ELR (cell line): ENCODE measurements around the gene ZNF236.
"Not testable (repeated sequence)": the region's sequence is repeated elsewhere in the genome, so short reads cannot be mapped to it uniquely, and the experiment has no call there.

Experiments
- DNase-seq: peaks from one replicate; pipeline ENCODE4 v3.0.0-alpha.2; 2015; ENCODE audit warnings: low read depth

Gene ZNF236

GRCh38 chr18:76908277-76908676, 85.9 kb downstream of the ZNF236 start:
- DNase-seq: no peak

DNA sequence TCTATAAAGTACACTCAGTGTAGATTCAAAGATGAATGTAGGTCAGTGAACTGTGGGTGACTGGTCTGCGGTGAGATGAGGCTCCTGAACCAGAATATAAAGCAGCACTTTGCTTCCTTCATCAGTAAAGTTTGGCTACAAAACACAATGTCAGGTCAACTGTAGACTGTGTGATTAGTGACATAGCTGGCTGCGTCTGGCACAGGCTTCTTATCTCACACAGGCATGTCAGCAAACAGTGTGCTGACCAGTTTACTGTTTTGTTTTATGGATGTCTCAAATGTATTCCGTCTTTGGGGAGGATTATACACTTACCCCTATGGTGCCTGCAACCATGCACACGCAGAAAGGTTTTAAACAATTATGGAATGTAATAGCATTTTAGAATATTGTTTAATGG, 87.1 kb downstream of the ZNF236 start:
- DNase-seq: no peak

- DNase-seq: no peak
Observed at GRCh38 chr18:76911440-76911839, 89.1 kb downstream of the ZNF236 start.

GRCh38 chr18:76913583-76913982, 91.2 kb downstream of the ZNF236 start:
- DNase-seq: no peak

- DNase-seq: no peak
Observed at GRCh38 chr18:76914314-76914713, 92.0 kb downstream of the ZNF236 start.

DNA sequence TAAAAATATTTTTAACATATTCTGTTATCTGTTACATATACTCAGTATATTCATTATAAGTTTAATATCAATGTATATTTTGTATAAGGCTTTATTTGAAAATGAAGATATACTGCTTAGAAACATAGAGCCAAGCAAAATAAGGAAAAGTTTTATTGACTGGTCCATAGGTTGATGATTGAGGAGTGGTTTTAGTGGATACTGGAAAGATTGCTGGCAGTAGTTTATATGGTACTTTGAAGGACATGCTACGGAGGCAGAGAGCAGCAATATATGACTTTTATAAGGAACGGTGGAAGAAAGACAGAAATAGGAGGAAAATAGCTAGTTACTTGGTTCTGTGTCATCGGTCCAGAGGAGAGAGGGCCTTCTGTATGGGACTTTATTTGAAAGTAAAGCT, 92.4 kb downstream of the ZNF236 start:
- no peak for DNase-seq

GRCh38 chr18:76915456-76915855, 93.1 kb downstream of the ZNF236 start:
- DNase-seq: no peak

DNA sequence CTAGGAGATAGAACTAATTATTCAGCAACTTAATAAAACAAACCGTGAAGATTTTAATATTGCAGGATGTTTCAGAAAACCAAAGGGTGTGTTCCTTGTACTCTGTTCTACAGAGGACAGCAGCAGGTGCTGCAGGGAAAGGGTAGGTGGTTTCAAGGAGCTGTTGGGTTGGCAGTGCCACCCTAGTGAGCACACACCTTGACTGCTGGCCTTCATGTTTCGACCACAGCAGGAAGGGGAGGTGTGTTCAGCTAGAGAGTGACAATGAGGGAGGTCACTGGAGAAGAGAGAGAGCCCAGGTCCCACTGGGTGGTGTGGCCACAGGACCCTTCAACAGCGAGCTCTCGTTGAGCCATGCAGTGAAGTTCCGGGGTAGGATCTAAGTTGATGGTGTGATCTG, 98.6 kb downstream of the ZNF236 start:
- no peak for DNase-seq

- peak; percentile 29 for DNase-seq
Observed at GRCh38 chr18:76922107-76922506, 99.8 kb downstream of the ZNF236 start.

- DNase-seq: peak; percentile 55
Observed at GRCh38 chr18:76923485-76924085, 101.2 kb downstream of the ZNF236 start.

DNA sequence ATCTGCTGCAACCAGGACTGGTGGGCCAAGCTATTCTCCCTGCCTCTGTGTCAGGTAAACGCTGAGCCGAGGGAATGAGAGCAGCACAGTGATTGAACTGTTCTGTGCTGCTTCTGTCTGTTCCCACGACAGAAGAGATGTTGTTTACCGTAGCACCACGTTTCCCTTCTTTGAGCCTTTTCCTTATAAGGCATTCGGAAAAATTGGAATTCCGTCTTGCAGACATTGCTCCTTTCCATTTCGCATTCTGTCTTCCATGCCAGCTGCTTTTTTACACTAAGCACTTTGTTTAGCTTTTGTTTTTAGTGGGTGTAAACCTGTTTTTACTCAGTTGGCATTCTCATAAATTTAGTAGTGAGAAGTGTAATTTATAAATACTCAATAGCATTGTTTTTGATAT, 103.1 kb downstream of the ZNF236 start:
- no peak for DNase-seq

- no peak for DNase-seq
Observed at GRCh38 chr18:76927223-76927725, 104.9 kb downstream of the ZNF236 start.

DNA sequence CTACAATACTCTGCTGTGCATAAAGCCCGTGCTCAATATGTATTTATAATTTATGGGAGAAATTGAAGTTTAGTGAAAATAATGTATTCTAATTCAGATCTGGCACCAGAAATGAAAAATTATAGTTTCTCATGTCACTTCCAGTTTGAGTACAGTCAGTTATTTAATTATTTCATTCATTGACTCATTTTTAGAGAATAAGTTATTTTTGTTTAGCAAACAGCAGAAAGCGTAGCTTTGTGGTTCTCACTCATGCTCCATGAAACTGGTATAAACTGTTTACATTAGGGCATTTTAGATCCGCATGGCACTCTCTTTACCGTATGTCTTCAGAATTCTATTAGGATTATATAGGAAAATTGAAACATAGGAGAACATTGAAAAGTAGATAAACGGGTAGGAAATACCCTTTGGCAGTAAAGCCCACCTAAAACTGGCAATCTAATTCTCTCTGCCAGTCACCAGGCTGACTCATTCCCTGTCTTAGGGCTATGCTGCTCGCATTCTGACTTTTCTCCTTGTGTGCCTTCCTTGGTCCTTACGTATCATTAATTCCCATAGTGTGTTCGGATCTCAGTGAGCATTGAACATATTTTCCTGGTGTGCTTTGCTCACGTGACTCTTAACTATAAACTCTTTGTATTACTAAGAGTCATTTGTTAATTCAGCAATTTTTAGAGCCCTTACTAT, 106.0 kb downstream of the ZNF236 start:
- DNase-seq: no peak

- DNase-seq: no peak
Observed at GRCh38 chr18:76931171-76931570, 108.8 kb downstream of the ZNF236 start.

GRCh38 chr18:76932026-76932819, 109.9 kb downstream of the ZNF236 start:
- DNase-seq: no peak

- DNase-seq: no peak
Observed at GRCh38 chr18:76935722-76936337, 113.5 kb downstream of the ZNF236 start.

GRCh38 chr18:76936877-76937276, 114.5 kb downstream of the ZNF236 start:
- DNase-seq: no peak

DNA sequence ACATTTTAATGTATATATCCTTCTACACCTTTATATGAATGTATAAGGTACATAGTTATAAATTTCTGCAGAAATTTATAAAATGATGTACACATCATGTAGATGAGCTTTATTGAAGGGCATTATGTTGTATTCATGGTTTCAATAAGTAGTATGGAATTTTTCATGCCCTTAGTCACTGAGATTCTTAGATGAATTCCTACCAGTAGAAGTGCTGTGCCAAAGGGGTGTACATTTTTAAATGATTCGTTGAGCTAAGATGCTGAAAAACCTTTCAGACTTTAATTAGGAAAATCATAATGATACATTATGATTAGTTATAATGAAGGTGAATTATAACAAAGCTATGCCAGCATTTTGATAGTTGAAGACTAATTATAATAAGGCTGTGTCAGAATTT, 115.2 kb downstream of the ZNF236 start:
- DNase-seq: peak; percentile 20

GRCh38 chr18:76938619-76939018, 116.3 kb downstream of the ZNF236 start:
- no peak for DNase-seq

GRCh38 chr18:76941284-76941683, 118.9 kb downstream of the ZNF236 start:
- no peak for DNase-seq

DNA sequence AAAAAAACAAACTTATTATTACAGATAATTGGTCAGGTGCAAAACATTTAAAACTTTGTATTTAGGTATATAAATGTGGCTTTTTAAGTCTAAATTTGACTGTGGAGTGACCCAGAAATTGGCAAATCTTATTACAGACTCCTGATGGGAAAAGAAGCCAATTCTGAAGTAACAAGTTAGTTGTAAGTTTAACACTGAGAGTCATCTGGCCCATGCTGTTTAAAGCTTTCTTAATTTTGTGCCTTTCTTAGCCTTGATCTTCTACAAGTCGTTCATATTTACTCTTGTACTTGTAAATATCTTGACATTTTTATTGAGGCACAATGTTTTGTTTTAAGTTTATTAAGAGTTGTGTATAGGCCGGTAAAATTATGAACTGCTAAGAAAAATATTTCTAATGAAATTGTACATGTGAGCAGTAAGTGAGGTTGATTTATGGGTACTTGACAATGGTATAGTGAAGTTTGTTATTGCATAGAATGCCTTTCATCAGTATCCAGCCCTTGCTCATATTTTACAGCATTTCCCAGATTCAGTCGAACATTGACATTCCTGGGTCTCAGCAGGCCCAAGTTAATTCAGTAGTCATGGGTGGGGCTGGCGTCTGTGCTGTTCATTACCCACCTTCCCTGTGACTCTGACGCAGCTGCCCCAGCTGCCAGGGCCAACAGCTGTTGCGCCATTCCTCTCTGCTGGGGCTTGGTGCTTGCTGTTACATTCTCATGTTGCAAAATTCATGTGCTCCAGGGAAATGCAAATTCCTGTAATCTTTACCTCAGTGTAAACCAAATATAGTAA, 121.4 kb downstream of the ZNF236 start:
- DNase-seq: no peak

- DNase-seq: not testable (repeated sequence)
Observed at GRCh38 chr18:76944346-76944745, 122.0 kb downstream of the ZNF236 start.
